Stimulated activated CD4-positive, alpha-beta T cell treated with anti-CD3 and anti-CD28 coated beads, Interleukin-12 subunit alpha, Interleukin-12 subunit beta, amount 100 ng/mL, for 48 hours (primary cell): ENCODE results near the gene GRK5.
"Not testable (repeated sequence)": the region's sequence is repeated elsewhere in the genome, so short reads cannot be mapped to it uniquely, and the experiment has no call there.

Experiments
- DNase-seq, 3 donors: peaks; one replicate each; pipeline ENCODE4 v3.0.0-alpha.2; 2020; ENCODE audit warnings: low read depth in 2 of 3, low spot score in 1 of 3

The GRK5 gene

GRCh38 chr10:119451300-119451896 lies 244.0 kb downstream of the GRK5 start:
- no peak for DNase-seq

GRCh38 chr10:119452396-119452795 lies 245.0 kb downstream of the GRK5 start:
- no peak for DNase-seq

- DNase-seq = no peak
Measured at GRCh38 chr10:119453313-119453712, 245.9 kb downstream of the GRK5 start.

- no peak for DNase-seq
Measured at GRCh38 chr10:119454316-119454715, 246.9 kb downstream of the GRK5 start.

GRCh38 chr10:119454990-119455389 lies 247.6 kb downstream of the GRK5 start:
- no peak for DNase-seq

- no peak for DNase-seq
Measured at GRCh38 chr10:119455609-119456434, 248.5 kb downstream of the GRK5 start.

GRCh38 chr10:119456435-119456810 lies 249.1 kb downstream of the GRK5 start:
- no peak for DNase-seq

- no peak for DNase-seq
Measured at GRCh38 chr10:119457966-119458766, 250.8 kb downstream of the GRK5 start.

GRCh38 chr10:119459681-119460340 lies 252.4 kb downstream of the GRK5 start:
- DNase-seq = no peak

- DNase-seq = no peak
Measured at GRCh38 chr10:119460369-119461195, 253.2 kb downstream of the GRK5 start.

- DNase-seq = no peak
Measured at GRCh38 chr10:119461380-119461779, 254.0 kb downstream of the GRK5 start.

- DNase-seq = no peak
Measured at GRCh38 chr10:119461923-119462322, 254.6 kb downstream of the GRK5 start.

GRCh38 chr10:119462773-119463172 lies 255.4 kb downstream of the GRK5 start:
- no peak for DNase-seq

GRCh38 chr10:119463195-119463594 lies 255.8 kb downstream of the GRK5 start:
- not testable (repeated sequence) for DNase-seq

GRCh38 chr10:119465085-119465484 lies 257.7 kb downstream of the GRK5 start:
- no peak for DNase-seq

GRCh38 chr10:119466076-119466475 lies 258.7 kb downstream of the GRK5 start:
- no peak for DNase-seq

- DNase-seq = peak in 1 of 3 donors; percentile 15
Measured at GRCh38 chr10:119466655-119467054, 259.3 kb downstream of the GRK5 start.

- DNase-seq = no peak
Measured at GRCh38 chr10:119468542-119469324, 261.4 kb downstream of the GRK5 start.

GRCh38 chr10:119469325-119469707 lies 261.9 kb downstream of the GRK5 start:
- no peak for DNase-seq

GRCh38 chr10:119469846-119470245 lies 262.5 kb downstream of the GRK5 start:
- no peak for DNase-seq
